T47D (cell line): ENCODE data around the gene LDLRAD2.
"Not testable (repeated sequence)": the region's sequence is repeated elsewhere in the genome, so short reads cannot be mapped to it uniquely, and the experiment has no call there.

Experiments used
- DNase-seq, 2 experiments: peaks; one replicate each; pipeline versions ENCODE4 v3.0.0 to v3.0.0-alpha.2; 2011 to 2012; ENCODE audit warnings: low read depth in 1 of 2, low spot score in 1 of 2
- JUND ChIP-seq: IDR thresholded peaks from 2 replicates; pipeline ENCODE4 v1.6.1; 2012; ENCODE audit warnings: low read depth
- in situ Hi-C: cut with HindIII; loops from 2 replicates; pipeline ENCODE4 v1.10.0; 2016; ENCODE audit warnings: low sequenced_read_pairs, low pct_unique_long_range_greater_than_20kb

Gene LDLRAD2

GRCh38 chr1:21822349-21822748, 10.3 kb downstream of the LDLRAD2 start:
- in situ Hi-C loops = no loop called here
- DNase-seq = no peak
- TF ChIP-seq JUND = no peak

GRCh38 chr1:21823206-21823979, 11.3 kb downstream of the LDLRAD2 start:
- in situ Hi-C loops = no loop called here
- no peak for TF ChIP-seq JUND
- DNase-seq = no peak

DNA sequence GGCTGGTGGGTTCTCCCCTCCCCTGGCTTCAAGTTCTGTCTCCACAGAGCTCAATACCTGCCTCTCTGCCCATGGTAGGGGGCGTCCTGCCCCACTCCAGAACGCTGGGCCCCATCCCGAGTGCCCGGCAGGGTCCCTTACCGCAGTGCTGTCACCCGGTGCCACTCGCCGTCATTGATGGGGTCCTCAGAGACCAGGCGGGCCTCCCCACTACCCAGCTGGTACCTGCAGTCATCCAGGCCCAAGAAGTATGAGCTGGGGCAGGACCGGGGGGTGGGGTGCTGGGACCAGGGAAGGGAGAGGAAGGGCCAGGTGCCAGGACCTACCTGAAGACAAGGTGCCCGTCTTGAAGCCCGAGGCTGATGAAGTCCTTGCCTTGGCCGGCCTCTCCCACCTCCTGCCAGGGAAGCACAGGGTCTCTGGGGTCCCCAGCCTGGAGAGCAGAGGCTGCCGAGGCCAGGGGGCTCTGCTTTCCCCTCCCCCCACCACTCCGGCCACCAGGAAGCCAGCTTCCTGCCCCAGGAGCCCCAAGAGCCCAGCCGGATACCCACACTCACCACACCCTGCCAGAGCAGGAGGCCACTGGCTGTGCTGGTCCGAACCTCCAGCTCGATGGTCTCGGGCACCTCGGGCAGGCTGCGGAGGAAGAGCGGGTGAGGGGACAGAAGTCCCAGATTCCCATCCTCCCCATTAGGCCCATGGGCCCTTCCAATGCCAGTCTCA, 12.1 kb downstream of the LDLRAD2 start:
- no peak for DNase-seq

DNA sequence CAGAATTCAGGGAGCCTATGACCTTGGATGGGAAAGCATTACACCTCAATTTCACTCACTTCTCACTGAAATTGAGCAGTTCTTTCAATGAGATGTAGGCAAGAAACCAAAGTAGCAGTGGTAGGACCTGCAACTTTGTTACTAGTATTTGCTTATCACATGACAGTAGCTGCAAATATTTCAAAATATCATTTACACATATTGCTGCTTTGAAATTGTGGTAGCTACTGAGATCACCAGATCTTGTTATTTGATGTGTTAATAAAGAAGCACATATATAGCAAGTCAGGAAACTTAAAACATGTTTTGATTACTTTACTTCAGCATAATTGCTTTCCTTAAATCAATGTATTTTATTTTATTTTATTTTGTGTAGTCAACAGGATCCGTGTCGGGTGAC, 12.9 kb downstream of the LDLRAD2 start:
- no peak for DNase-seq
- in situ Hi-C loops = no loop called here
- TF ChIP-seq JUND = no peak

More for the DNA sequence above, 12.1 kb downstream of the LDLRAD2 start:
- no peak for TF ChIP-seq JUND
- in situ Hi-C loops = no loop called here

GRCh38 chr1:21825393-21825792, 13.3 kb downstream of the LDLRAD2 start:
- TF ChIP-seq JUND = no peak
- in situ Hi-C loops = no loop called here
- no peak for DNase-seq

DNA sequence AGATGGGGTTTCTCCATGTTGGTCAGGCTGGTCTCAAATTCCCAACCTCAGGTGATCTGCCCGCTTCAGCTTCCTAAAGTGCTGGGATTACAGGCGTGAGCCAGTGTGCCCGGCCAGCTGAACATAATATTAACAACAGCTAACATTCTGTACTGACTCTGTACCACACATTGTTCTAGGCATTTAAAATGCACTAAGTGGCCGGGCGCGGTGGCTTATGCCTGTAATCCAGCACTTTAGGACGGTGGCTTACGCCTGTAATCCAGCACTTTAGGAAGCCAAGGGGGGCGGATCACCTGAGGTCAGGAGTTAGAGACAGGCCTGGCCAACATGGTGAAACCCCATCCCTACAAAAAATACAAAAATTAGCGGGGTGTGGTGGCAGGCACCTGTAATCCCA, 14.6 kb downstream of the LDLRAD2 start:
- in situ Hi-C loops, DNase-seq: not testable (repeated sequence)

DNA sequence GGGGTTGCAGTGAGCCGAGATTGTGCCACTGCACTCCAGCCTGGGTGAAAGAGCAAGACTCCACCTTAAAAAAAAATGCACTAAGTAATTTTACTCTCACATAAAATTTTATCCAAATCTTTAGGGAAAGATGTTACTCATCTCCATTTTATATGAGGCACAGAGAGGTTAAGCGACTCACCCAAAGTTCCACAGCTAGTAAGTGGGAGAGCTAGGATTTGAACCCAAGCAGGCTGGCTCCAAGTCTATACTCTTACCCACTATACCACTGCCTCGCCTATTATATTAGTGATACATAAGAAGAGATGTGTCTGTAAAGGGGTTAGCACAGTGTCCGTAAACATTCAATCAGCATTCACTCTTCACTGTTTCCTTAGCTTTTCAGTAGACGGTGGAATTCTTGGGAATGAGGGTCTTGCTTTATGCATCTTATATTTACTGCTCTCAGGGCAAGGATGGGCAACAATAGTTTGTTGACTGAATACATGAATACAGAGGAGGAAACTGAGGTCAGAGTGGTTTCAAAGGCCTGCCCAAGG, 15.1 kb downstream of the LDLRAD2 start:
- in situ Hi-C loops = no loop called here
- TF ChIP-seq JUND = no peak
- DNase-seq = no peak

DNA sequence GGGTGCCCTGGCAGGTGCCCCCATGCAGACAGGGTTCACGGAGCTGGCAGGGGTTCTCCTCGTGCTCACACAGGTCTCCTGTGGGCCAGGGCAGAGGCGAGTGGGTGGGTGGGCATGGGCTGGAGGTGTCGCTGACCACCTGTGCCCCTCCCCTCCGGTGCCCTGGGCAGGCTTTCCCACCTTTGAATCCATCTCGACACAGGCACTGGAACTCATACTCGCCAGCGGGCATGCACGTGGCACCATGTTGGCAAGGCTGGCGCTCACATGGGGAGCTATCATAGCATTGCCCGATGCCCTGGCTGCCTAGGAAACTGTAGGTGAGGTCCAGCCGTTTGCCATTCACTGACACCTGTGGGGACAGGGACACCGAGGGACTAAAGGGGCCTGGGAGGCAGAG, 16.0 kb downstream of the LDLRAD2 start:
- TF ChIP-seq JUND = no peak
- in situ Hi-C loops = no loop called here

DNA sequence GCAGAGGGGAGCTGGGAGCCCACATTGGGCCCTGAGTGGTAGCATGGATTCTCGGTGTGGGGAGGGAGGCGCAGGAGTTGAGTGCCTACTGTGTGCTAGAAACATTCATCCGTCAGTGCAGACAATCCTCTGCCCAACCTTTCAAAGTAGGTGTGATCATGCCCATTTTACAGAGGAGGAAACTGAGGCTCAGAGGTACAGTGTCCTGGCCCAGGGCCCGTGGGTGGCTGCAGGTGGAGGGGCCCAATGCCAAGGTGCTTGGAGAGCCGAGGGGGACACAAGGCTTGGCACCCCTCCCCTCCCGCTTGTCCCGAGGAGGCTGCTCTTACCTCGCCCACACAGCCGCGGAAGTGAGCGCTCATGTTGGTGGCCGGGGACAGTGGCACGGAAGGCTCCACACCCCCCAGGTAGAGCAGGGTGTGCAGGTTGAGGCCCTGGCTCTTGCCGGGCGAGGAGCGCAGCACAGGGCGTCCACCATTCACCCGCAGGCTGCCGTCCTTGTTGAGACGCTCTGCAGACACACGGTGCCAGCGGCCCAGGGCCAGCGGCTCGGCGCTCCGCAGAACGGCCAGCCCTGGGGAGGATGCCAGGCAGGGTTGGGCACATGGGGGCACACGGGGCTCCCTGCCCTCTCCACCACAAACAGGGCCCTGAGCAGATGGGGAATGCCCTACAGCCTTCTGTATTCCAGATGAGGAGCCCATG, 16.6 kb downstream of the LDLRAD2 start:
- TF ChIP-seq JUND = no peak
- no peak for DNase-seq
- in situ Hi-C loops = no loop called here

More for the DNA sequence above, 16.0 kb downstream of the LDLRAD2 start:
- no peak for DNase-seq

DNA sequence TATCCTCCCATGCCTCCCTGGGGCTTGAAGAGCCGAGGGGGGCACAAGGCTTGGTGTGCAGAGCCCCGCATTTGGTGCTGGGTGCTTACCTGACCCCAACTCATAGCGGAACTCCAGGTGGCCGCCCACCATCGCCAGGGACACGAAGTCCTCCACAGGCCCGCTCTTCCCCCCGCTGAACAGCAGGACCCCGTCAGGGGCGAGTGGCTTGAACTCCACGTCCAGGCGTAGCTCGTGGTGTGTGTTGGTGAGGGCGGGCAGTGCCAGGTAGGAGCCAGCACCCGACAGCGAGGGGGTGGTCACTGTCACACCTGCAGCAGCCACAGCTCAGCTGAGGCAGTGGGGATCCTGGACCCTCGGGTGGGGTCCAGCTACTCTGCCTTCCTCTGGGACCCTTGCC, 17.2 kb downstream of the LDLRAD2 start:
- in situ Hi-C loops = no loop called here
- no peak for DNase-seq
- no peak for TF ChIP-seq JUND

DNA sequence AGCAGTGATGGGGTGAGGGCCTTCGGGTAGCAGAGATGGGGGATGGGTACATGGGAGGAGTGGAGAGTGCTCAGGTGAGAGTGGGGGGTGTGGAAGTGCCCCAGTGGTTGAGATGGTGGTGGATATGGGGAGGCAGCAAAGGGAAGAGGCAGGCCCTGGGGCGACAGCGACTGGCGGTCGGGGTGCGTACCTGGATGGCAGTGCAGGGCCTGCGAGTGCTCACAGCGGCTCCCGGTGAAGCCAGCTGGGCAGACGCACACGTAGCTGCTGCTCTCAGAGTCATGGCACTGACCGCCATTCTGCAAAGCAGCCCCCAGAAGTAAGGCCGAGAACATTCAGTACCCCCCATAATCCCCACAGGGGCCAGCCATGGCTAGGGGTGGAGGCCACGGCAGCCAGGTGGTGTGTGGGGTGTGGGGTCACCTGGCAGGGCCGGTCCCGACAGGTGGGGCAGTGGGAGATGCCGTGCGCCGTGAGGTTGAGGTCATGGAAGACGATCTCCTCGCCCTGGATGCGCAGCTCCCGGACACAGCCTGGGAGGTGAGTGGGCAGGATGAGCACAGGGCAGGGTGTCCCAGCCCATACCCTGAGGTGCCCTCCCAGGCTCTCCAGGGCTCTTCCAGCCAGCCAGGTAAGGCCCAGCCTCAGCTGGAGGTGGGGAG, 18.9 kb downstream of the LDLRAD2 start:
- no peak for TF ChIP-seq JUND
- no peak for DNase-seq
- in situ Hi-C loops = no loop called here

- DNase-seq = no peak
- TF ChIP-seq JUND = no peak
- in situ Hi-C loops = no loop called here
Measured at GRCh38 chr1:21831454-21831970, 19.4 kb downstream of the LDLRAD2 start.
